Jurkat, Clone E6-1 (cell line): Measurements from ENCODE around the gene CENPB.
"Not testable (repeated sequence)": the region's sequence is repeated elsewhere in the genome, so short reads cannot be mapped to it uniquely, and the experiment has no call there.

Experiments
- DNase-seq: peaks from one replicate; pipeline ENCODE4 v3.0.0-alpha.2; 2011; ENCODE audit warnings: low read depth, low spot score
- H3K4me3 ChIP-seq: 2 replicates; pipeline ENCODE4 v1.5.1; 2011; ENCODE audit warnings: mild to moderate bottlenecking, low read length, control low read depth, moderate library complexity

Gene CENPB

DNA sequence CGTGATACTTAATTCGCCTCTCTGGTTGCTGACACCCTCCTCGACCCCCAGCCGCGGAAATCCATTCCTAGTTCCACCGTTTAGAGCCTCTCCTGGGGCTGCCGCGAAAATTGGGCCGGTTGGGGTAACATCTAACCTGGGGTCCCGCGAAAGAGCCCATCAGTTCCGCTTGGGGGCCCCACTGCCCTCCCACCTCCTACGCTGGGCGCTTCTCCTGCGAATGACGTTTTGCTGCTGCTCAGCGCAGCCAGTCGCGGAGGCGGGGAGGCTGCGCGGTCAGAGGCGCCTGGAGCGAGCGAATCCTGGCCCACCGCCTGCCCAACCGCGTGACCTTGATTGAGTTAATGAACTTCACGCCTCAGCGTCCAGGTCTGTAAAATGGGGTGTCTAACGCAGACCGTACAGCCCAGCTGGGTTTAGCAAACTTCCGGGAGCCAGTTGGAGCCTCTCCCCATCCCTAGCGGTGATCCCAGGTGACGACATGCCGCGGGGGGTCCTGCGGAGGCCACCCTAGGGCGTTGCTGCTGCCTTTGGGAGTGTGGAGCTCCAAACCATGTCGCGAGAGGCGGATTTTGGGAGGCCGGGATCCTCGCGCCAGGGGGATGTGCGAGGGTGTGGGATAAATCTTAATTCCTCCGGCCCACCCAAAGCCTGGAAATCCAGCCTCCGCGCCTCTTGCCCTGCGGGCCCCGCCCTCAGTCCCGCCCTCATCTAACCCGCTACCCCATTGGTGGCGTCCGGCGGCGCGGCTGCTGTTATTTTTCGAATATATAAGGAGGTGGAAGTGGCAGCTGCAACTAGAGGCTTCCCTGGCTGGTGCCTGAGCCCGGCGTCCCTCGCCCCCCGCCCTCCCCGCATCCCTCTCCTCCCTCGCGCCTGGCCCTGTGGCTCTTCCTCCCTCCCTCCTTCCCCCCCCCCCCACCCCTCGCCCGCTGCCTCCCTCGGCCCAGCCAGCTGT, 9.2 kb upstream of the CENPB start, which contains the start of gene CDC25B:
Gene CDC25B (plus strand): TSS at position 800 of the 958 bp plus-strand sequence. CDS start 222 bp downstream, outside the sequence.
- H3K4me3 ChIP-seq = peak within 1 kb of the TSS; percentile 83

DNA sequence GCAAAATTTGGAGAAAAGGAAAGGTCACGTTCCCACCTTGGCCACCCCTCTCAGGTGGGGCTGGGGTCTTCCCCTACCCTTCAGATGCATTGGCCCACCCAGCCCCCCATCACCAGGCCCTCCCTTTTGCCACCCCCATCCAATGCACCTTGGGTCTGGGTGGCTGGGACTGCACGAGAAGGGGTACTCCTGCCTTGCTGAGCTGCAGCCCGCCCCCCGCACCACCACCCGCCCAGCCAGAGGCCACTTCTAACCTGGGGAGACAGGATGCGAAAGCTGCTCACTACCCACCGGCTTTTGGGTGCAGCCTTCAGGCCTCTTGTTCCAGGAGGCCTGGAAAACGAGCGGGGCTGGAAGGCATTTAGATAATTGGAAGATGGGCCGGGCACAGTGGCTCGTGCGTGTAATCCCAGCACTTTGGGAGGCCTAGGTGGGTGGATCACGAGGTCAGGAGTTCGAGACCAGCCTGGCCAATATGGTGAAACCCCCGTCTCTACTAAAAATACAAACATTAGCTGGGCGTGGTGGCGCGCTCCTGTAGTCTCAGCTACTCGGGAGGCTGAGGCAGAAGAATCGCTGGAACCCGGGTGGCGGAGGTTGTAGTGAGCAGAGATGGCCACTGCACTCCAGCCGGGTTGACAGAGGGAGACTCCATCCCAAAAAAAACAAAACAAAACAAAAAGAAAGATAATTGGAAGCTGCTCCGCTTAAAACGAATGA, 8.3 kb upstream of the CENPB start:
- peak overlapping the region; percentile 83 for H3K4me3 ChIP-seq
- no peak for DNase-seq

More for the DNA sequence above, 9.2 kb upstream of the CENPB start, which contains the start of gene CDC25B:
- peak; percentile 84 for DNase-seq

GRCh38 chr20:3794168-3794567, 7.6 kb upstream of the CENPB start:
- not testable (repeated sequence) for DNase-seq

DNA sequence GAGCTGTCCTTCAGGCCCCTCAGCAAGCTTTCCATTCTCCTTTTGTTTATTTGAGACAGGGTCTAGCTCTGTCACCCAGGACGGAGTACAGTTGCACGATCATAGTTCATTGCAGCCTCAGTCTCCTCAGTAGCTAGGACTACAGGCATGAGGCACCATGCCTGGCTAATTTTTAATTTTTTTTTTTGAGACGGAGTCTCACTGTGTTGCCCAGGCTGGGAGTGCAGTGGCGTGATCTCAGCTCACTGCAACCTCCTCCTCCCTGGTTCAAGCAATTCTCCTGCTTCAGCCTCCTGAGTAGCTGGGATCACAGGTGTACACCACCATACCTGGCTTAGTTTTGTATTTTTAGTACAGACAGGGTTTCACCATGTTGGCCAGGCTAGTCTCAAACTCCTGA, 2.7 kb upstream of the CENPB start:
- H3K4me3 ChIP-seq, DNase-seq: not testable (repeated sequence)

More at GRCh38 chr20:3794168-3794567, 7.6 kb upstream of the CENPB start:
- not testable (repeated sequence) for H3K4me3 ChIP-seq

DNA sequence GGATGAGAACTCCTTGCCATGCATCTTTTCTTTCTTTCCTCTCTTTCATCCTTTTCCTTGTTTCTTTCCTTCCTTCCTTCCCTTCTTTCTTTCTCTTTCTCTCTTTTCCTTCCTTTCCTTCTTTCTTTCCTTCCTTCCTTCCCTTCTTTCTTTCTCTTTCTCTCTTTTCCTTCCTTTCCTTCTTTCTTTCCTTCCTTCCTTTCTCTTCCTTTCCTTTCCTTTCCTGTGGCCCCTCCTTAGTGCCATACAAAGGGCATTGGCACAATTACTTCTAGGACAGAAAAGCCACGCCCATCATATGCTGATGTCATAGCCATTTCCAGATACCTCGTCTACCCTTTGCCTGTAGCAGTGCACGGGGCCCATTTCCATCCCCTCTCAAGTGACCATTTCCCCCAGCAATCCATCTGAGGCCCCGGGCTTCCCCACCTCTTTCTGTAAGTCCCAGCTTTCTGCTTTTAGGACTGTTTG, 2.2 kb upstream of the CENPB start:
- no peak for DNase-seq

GRCh38 chr20:3787324-3788014, 929 bp upstream of the CENPB start:
- H3K4me3 ChIP-seq = peak overlapping the region; percentile 62
- no peak for DNase-seq

More for the DNA sequence above, 2.2 kb upstream of the CENPB start:
- H3K4me3 ChIP-seq = no peak overlapping the region

GRCh38 chr20:3786126-3786484, 435 bp downstream of the CENPB start:
- H3K4me3 ChIP-seq = peak overlapping the region; percentile 62
- DNase-seq = no peak

- no peak for DNase-seq
- H3K4me3 ChIP-seq = peak overlapping the region; percentile 62
Measured at GRCh38 chr20:3785240-3786125, 1.1 kb downstream of the CENPB start.

DNA sequence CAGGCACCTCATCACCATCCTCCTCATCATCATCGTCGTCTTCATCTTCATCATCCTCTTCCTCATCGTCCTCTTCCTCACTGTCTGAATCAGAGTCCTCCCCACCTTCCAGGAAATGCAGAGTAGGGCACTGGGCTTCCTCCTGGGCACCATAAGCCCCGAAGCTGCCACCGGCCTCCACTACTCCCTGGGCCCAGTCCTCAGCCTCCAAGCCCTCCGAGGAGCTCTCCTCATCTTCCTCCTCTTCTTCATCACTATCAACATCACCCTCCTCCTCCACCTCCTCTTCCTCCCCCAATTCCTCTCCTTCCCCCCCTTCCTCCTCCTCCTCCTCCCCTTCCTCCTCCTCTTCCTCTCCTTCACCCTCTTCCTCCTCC, 1.7 kb downstream of the CENPB start:
- no peak overlapping the region for H3K4me3 ChIP-seq

DNA sequence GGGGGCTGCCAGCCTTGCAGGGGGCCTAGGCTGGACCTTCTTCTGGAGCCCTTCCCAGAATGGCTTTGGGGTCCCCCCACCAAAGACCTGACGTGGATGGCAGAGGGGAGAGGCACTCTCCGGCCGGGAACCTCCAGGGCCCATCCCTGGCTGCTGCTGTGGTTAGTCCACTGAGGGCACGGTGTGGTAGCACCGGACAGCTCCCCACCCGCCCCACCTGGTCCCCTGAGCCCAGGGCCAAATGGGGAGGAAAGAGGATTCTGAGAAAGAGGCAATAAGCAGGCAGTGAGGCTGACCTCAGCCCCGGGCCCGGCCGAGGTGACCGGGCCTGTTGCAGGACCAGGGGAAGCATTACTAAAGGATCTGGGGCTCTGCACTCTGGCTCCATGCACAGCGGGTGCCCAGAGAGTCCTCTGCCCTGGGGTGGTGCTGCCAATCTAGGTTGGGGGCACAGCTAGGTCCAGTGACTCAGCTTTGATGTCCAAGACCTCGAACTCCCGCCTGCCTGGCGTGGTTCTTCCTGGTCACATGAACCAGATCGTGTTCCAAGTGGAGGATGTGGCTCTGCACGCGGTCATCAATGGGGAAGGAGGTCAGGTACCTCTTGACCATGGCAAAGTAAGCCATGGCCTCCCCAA, 2.2 kb downstream of the CENPB start:
- DNase-seq = no peak
- H3K4me3 ChIP-seq = no peak overlapping the region

More for the DNA sequence above, 1.7 kb downstream of the CENPB start:
- DNase-seq = no peak

- no peak for DNase-seq
- H3K4me3 ChIP-seq = no peak overlapping the region
Measured at GRCh38 chr20:3783511-3784195, 2.9 kb downstream of the CENPB start.

GRCh38 chr20:3783068-3783489, 3.5 kb downstream of the CENPB start:
- DNase-seq = no peak
- H3K4me3 ChIP-seq = no peak overlapping the region

GRCh38 chr20:3782597-3782996, 3.9 kb downstream of the CENPB start:
- DNase-seq = no peak
- no peak overlapping the region for H3K4me3 ChIP-seq

- peak; percentile 39 for DNase-seq
- no peak within 1 kb of the TSS for H3K4me3 ChIP-seq
Measured at GRCh38 chr20:3781153-3781910, 5.2 kb downstream of the CENPB start, which contains the start of gene SPEF1. TSS of gene SPEF1 (minus strand) at chr20:3781448. CDS start at chr20:3781287, 161 bp downstream.

DNA sequence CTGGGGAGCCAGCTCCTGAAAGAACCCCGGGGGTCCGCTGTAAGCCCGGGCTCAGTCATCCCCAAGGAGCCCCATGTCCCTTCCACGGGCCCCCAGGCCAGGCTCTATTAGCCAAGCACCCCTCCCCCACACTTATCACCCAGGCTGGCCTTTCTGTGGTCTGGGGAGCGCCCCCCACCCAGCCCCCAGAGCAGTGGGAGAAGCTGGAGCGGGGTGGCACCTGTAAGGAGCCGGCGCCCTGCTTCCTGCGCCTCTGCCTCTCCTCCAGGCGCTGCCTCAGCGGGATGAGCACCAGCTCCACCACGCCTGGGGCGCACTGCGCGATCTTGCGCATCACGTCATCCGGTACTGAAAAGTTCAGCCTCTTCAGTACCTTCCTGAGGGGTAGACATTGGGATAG, 7.6 kb downstream of the CENPB start:
- H3K4me3 ChIP-seq = no peak overlapping the region
- no peak for DNase-seq
